SJSA1 (cell line): Measurements from ENCODE around the gene CDAN1. TPM values are rescaled to one million over a fixed set of nuclear protein-coding genes. Genes with fewer than 3 reads are reported as not detected.

ENCODE experiments used
- DNase-seq, 2 experiments: peaks; one replicate each; pipeline ENCODE4 v3.0.0-alpha.2; 2015 to 2020; ENCODE audit warnings: low spot score in 2 of 2, low read depth in 1 of 2
- H3K27ac ChIP-seq: fragments of 250-450 bp; sonication (Bioruptor Pico); 2 replicates; pipeline ENCODE4 v1.5.1; 2020; ENCODE audit warnings: mild to moderate bottlenecking, moderate library complexity
- H3K27me3 ChIP-seq: fragments of 250-450 bp; sonication (Bioruptor Pico); replicated peaks from 2 replicates; pipeline ENCODE4 v1.5.1; 2020; ENCODE audit warnings: mild to moderate bottlenecking, moderate library complexity
- H3K36me3 ChIP-seq: fragments of 250-450 bp; sonication (Bioruptor Pico); 2 replicates; pipeline ENCODE4 v1.5.1; 2020; ENCODE audit warnings: mild to moderate bottlenecking
- H3K4me1 ChIP-seq: fragments of 250-450 bp; sonication (Bioruptor Pico); replicated peaks from 2 replicates; pipeline ENCODE4 v1.6.1; 2021; ENCODE audit warnings: mild to moderate bottlenecking
- H3K4me3 ChIP-seq: fragments of 250-450 bp; sonication (Bioruptor Pico); 2 replicates; pipeline ENCODE4 v1.5.1; 2020; ENCODE audit warnings: mild to moderate bottlenecking
- H3K9me3 ChIP-seq: fragments of 250-450 bp; sonication (Bioruptor Pico); replicated peaks from 2 replicates; pipeline ENCODE4 v1.5.1; 2020; ENCODE audit warnings: mild to moderate bottlenecking
- total RNA-seq: library from RNA; depleted of rRNA; stranded (reverse); fragments of >200 nt; shearing (Covaris generic); gene quantifications from 2 replicates; pipeline ENCODE4 v1.2.3, GENCODE V29; 2014

The CDAN1 gene
- total RNA-seq, 1 experiment from 2014 or later: 15.9 TPM

- H3K4me3 ChIP-seq: no peak overlapping the region
- H3K9me3 ChIP-seq: no peaks in the 10 kb centered on the region
- H3K4me1 ChIP-seq: no peaks in the 10 kb centered on the region
- no peaks in the 10 kb centered on the region for H3K27me3 ChIP-seq
- H3K36me3 ChIP-seq: peaks cover 98% of the 10 kb centered on the region
- no peak for DNase-seq
- H3K27ac ChIP-seq: no peak overlapping the region
These were observed 8.0 kb downstream of the CDAN1 start for GRCh38 chr15:42728972-42729371.

DNA sequence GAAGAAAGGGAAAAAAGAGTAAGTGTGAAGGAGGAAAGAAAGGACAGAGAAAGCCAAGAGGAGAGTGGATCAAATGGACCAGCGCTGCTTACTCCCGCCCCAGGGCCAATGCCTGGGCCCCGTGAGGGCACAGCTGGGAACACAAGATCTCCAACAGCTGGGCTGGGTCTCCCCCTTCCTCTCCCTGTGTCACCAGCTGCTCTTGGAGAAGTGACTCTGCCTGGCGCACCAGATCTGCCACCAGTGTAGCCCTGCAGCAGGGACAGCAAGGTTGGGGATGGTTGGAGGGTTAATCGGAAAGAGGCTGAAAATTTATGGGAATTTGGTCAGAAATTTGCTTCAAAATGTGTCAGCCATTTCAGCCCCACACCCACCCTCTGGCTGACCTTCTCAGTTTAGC is 8.4 kb downstream of the CDAN1 start:
- no peaks in the 10 kb centered on the region for H3K4me1 ChIP-seq
- no peaks in the 10 kb centered on the region for H3K27me3 ChIP-seq
- H3K36me3 ChIP-seq: peaks cover 98% of the 10 kb centered on the region
- no peak for DNase-seq
- no peaks in the 10 kb centered on the region for H3K9me3 ChIP-seq
- H3K27ac ChIP-seq: no peak overlapping the region
- H3K4me3 ChIP-seq: no peak overlapping the region

- Histone ChIP-seq H3K4me3 (no peak overlapping the region), H3K27me3 (no peaks in the 10 kb centered on the region), H3K9me3 (no peaks in the 10 kb centered on the region), H3K27ac (no peak overlapping the region), H3K36me3 (peaks cover 98% of the 10 kb centered on the region), H3K4me1 (no peaks in the 10 kb centered on the region)
- DNase-seq: no peak
These were observed 9.1 kb downstream of the CDAN1 start for GRCh38 chr15:42727750-42728381.

GRCh38 chr15:42726114-42726513 is 10.8 kb downstream of the CDAN1 start:
- Histone ChIP-seq H3K27me3 (no peaks in the 10 kb centered on the region), H3K9me3 (no peaks in the 10 kb centered on the region), H3K4me3 (no peak overlapping the region), H3K36me3 (peaks cover 95% of the 10 kb centered on the region), H3K4me1 (no peaks in the 10 kb centered on the region), H3K27ac (no peak overlapping the region)
- no peak for DNase-seq

DNA sequence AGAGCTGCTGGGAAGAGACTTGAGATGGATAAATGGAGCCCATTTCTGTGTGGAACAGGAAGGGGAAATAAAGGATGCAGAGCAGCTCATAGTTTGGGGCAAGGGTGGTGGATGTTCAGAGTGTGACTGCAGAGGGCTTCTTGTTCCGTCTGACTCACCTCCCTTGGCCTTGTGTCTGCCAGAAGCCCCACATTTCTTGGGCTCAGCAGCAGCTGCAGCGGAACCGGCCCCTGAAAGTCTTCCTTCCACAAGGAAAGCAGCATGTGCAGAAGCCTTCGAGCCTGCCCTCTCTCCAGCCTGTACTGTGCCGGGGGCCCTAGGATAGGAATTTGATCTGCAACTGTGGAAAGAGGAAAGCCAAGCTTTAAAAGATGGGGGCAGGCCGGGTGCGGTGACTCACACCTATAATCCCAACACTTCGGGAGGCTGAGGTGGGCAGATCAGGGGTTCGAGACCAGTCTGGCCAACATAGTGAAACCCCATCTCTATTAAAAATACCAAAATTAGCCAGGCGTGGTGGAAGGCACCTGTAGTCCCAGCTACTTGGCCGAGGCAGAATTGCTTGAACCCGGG is 11.5 kb downstream of the CDAN1 start:
- Histone ChIP-seq H3K4me3 (no peak overlapping the region), H3K4me1 (no peaks in the 10 kb centered on the region), H3K36me3 (peaks cover 94% of the 10 kb centered on the region), H3K9me3 (no peaks in the 10 kb centered on the region), H3K27me3 (no peaks in the 10 kb centered on the region), H3K27ac (no peak overlapping the region)
- DNase-seq: no peak

DNA sequence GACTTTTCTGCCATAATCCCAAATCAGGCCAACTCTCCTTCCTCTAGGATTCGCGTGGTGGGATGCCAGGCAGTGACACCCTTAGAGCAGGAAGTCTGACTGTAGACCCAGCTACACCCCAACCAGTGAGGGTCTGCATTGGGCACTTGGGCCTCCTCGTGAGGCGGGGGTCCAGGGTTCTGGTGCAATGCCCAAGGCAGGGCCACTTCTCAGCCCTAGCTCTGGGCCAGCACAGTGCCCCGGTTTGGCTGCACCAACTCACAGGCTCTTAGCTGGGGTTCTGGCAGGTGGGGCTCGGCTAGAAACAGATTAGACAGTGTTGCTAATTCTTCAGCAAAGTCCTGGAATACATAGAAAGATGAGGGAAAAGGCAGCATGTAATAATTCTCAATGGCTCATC is 12.7 kb downstream of the CDAN1 start:
- no peaks in the 10 kb centered on the region for H3K4me1 ChIP-seq
- H3K27me3 ChIP-seq: no peaks in the 10 kb centered on the region
- H3K9me3 ChIP-seq: no peaks in the 10 kb centered on the region
- DNase-seq: no peak
- H3K36me3 ChIP-seq: peaks cover 94% of the 10 kb centered on the region
- H3K27ac ChIP-seq: no peak overlapping the region
- H3K4me3 ChIP-seq: no peak overlapping the region

DNA sequence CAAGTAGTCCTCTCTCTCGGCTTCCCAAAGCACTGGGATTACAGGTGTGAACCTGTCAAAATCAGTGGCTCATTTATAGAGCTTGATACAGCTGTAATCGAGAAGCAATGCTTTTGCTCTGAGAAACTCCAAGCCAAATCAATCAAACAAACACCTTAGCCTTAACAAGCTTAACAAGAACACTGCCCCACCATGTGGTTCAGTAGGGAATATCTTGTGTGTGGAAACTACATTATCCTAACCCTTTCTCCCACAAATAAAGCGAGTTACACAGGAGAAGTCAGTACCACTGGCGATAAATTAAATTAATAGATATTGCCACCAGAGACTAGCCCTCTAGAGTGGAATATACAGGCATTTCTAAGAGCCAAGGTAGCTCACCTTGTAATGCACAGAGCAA is 13.9 kb downstream of the CDAN1 start:
- Histone ChIP-seq H3K4me1 (no peaks in the 10 kb centered on the region), H3K27me3 (no peaks in the 10 kb centered on the region), H3K4me3 (no peak overlapping the region), H3K9me3 (no peaks in the 10 kb centered on the region), H3K27ac (no peak overlapping the region), H3K36me3 (peaks cover 91% of the 10 kb centered on the region)
- no peak for DNase-seq

DNA sequence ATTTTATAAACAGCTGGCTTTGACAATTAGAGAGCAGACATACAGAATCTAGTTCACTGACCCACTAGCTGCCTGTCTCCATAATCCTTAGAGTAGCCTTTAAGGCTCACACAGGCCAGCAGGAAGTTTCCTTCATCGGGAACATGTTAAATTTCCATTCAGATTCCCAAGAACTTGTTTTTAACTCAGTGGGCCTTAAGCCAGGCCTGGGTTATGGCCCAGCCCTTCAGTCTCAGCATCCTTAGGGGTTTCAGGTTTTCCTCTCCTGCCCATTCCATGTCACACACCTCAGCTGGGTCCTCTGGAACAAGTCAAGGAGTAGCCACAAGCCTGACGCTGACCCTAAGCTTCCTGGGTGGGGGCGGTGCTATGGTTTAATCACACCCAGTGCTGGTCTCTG is 15.0 kb downstream of the CDAN1 start:
- H3K4me1 ChIP-seq: no peaks in the 10 kb centered on the region
- H3K27ac ChIP-seq: no peak overlapping the region
- no peak overlapping the region for H3K4me3 ChIP-seq
- H3K27me3 ChIP-seq: no peaks in the 10 kb centered on the region
- peaks cover 80% of the 10 kb centered on the region for H3K36me3 ChIP-seq
- no peak for DNase-seq
- H3K9me3 ChIP-seq: no peaks in the 10 kb centered on the region

- Histone ChIP-seq H3K36me3 (peaks cover 71% of the 10 kb centered on the region), H3K4me1 (no peaks in the 10 kb centered on the region), H3K9me3 (no peaks in the 10 kb centered on the region), H3K27ac (no peak overlapping the region), H3K4me3 (no peak overlapping the region), H3K27me3 (no peaks in the 10 kb centered on the region)
- no peak for DNase-seq
These were observed 15.9 kb downstream of the CDAN1 start for GRCh38 chr15:42721016-42721415.

GRCh38 chr15:42720071-42720470 is 16.9 kb downstream of the CDAN1 start:
- no peak for DNase-seq
- Histone ChIP-seq H3K9me3 (no peaks in the 10 kb centered on the region), H3K36me3 (peaks cover 62% of the 10 kb centered on the region), H3K4me1 (no peaks in the 10 kb centered on the region), H3K4me3 (no peak overlapping the region), H3K27me3 (no peaks in the 10 kb centered on the region), H3K27ac (no peak overlapping the region)

GRCh38 chr15:42719043-42719442 is 17.9 kb downstream of the CDAN1 start:
- no peak for DNase-seq
- no peaks in the 10 kb centered on the region for H3K27me3 ChIP-seq

GRCh38 chr15:42716626-42717025 is 20.3 kb downstream of the CDAN1 start:
- DNase-seq: no peak
- Histone ChIP-seq H3K27me3 (no peaks in the 10 kb centered on the region), H3K4me3 (no peak overlapping the region), H3K27ac (no peak overlapping the region), H3K36me3 (peaks cover 27% of the 10 kb centered on the region), H3K9me3 (no peaks in the 10 kb centered on the region), H3K4me1 (no peaks in the 10 kb centered on the region)

More at GRCh38 chr15:42719043-42719442, 17.9 kb downstream of the CDAN1 start:
- no peaks in the 10 kb centered on the region for H3K4me1 ChIP-seq
- no peaks in the 10 kb centered on the region for H3K9me3 ChIP-seq
- H3K4me3 ChIP-seq: no peak overlapping the region
- peaks cover 52% of the 10 kb centered on the region for H3K36me3 ChIP-seq
- no peak overlapping the region for H3K27ac ChIP-seq

GRCh38 chr15:42716125-42716524 is 20.8 kb downstream of the CDAN1 start:
- Histone ChIP-seq H3K4me1 (no peaks in the 10 kb centered on the region), H3K4me3 (no peak overlapping the region), H3K36me3 (peaks cover 28% of the 10 kb centered on the region), H3K27ac (no peak overlapping the region), H3K9me3 (no peaks in the 10 kb centered on the region), H3K27me3 (no peaks in the 10 kb centered on the region)
- DNase-seq: no peak

GRCh38 chr15:42712584-42712983 is 24.3 kb downstream of the CDAN1 start:
- Histone ChIP-seq H3K27ac (no peak overlapping the region), H3K4me3 (no peak overlapping the region), H3K9me3 (no peaks in the 10 kb centered on the region), H3K4me1 (no peaks in the 10 kb centered on the region), H3K36me3 (peaks cover 8% of the 10 kb centered on the region), H3K27me3 (no peaks in the 10 kb centered on the region)
- no peak for DNase-seq

DNA sequence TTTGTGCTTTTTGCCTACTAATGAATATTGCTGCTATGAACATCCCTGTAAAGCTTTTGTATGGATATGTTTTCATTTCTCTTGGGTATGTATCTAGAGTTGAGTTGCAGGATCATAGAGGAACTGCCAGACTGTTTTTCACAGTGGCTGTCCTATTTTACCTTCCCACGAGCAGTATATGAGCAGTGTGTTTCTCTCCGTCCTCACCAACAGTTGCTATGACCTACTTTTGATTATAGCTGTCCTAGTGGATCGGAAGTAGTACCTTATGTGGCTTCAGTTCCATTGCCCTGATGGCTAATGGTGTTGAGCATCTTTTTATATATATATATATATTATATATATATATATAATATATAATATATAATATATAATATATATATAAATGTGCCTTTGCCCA is 25.2 kb downstream of the CDAN1 start:
- H3K4me1 ChIP-seq: no peaks in the 10 kb centered on the region
- no peaks in the 10 kb centered on the region for H3K27me3 ChIP-seq
- no peak overlapping the region for H3K27ac ChIP-seq
- no peak overlapping the region for H3K4me3 ChIP-seq
- H3K36me3 ChIP-seq: peaks cover 8% of the 10 kb centered on the region
- DNase-seq: no peak
- H3K9me3 ChIP-seq: no peaks in the 10 kb centered on the region
